HepG2 (cell line): Measurements from ENCODE around the gene ATAD1. TPM values are rescaled to one million over a fixed set of nuclear protein-coding genes. Genes with fewer than 3 reads are reported as not detected.

Experiments
- CAMTA2 ChIP-seq: sonication (generic); formaldehyde crosslinking; IDR thresholded peaks from 2 replicates; pipeline ENCODE4 v1.4.0; 2020; ENCODE audit warnings: mild to moderate bottlenecking, missing genetic modification reagents, borderline replicate concordance
- CEBPB ChIP-seq: IDR thresholded peaks from 2 replicates; pipeline ENCODE4 v1.6.1; 2011; ENCODE audit warnings: low read depth, low read length, improper control_type of control experiment, borderline replicate concordance
- CENPX ChIP-seq: sonication (generic); formaldehyde crosslinking; IDR thresholded peaks from 2 replicates; pipeline ENCODE4 v1.9.0; 2021; ENCODE audit warnings: mild to moderate bottlenecking, missing genetic modification reagents, moderate library complexity
- CHD4 ChIP-seq: fragments of 200-600 bp; sonication (generic); IDR thresholded peaks from 2 replicates; pipeline ENCODE4 v1.7.0; 2017; ENCODE audit warnings: mild to moderate bottlenecking, low read length, borderline replicate concordance
- FIP1L1 ChIP-seq: fragments of 200-400 bp; formaldehyde crosslinking; IDR thresholded peaks from 2 replicates; pipeline ENCODE4 v1.6.1; 2018; ENCODE audit warnings: low read depth, mild to moderate bottlenecking, low read length, moderate library complexity, borderline replicate concordance; ENCODE audit not compliant: insufficient read depth
- HINFP ChIP-seq: sonication (generic); formaldehyde crosslinking; IDR thresholded peaks from 2 replicates; pipeline ENCODE4 v1.4.0; 2020; ENCODE audit warnings: low read depth, mild to moderate bottlenecking, missing genetic modification reagents
- HNRNPK ChIP-seq: fragments of 200-400 bp; formaldehyde crosslinking; IDR thresholded peaks from 2 replicates; pipeline ENCODE4 v1.6.1; 2018; ENCODE audit warnings: low read length, low read depth, moderate library complexity, mild to moderate bottlenecking; ENCODE audit not compliant: poor library complexity, severe bottlenecking
- IRF9 ChIP-seq: sonication (generic); formaldehyde crosslinking; IDR thresholded peaks from 2 replicates; pipeline ENCODE4 v1.8.0; 2022; ENCODE audit warnings: missing genetic modification reagents, mild to moderate bottlenecking, borderline replicate concordance
- MEF2D ChIP-seq: sonication (generic); formaldehyde crosslinking; IDR thresholded peaks from 2 replicates; pipeline ENCODE4 v1.5.1; 2020; ENCODE audit warnings: mild to moderate bottlenecking, missing genetic modification reagents
- REPIN1 ChIP-seq: sonication (generic); formaldehyde crosslinking; IDR thresholded peaks from 2 replicates; pipeline ENCODE4 v1.8.0; 2022; ENCODE audit warnings: missing genetic modification reagents, low read depth, mild to moderate bottlenecking, borderline replicate concordance
- SMARCC2 ChIP-seq: fragments of 450-650 bp; IDR thresholded peaks from 2 replicates; pipeline ENCODE4 v1.6.1; 2017; ENCODE audit warnings: antibody characterized with exemption, mild to moderate bottlenecking
- SNRNP70 ChIP-seq: fragments of 200-400 bp; formaldehyde crosslinking; IDR thresholded peaks from 2 replicates; pipeline ENCODE4 v1.6.1; 2017; ENCODE audit warnings: mild to moderate bottlenecking, low read depth, low read length, moderate library complexity
- SP2 ChIP-seq: sonication (generic); formaldehyde crosslinking; IDR thresholded peaks from 2 replicates; pipeline ENCODE4 v1.5.1; 2020; ENCODE audit warnings: mild to moderate bottlenecking, missing genetic modification reagents
- SRSF4 ChIP-seq: fragments of 200-400 bp; formaldehyde crosslinking; IDR thresholded peaks from one replicate; pipeline ENCODE4 v1.6.1; 2018; ENCODE audit warnings: mild to moderate bottlenecking, low read depth, low read length, moderate library complexity; ENCODE audit not compliant: poor library complexity, severe bottlenecking
- TBX3 ChIP-seq: fragments of 450-650 bp; IDR thresholded peaks from 2 replicates; pipeline ENCODE4 v1.6.1; 2017; ENCODE audit warnings: antibody characterized with exemption, mild to moderate bottlenecking, inconsistent platforms, borderline replicate concordance
- ZBTB1 ChIP-seq: sonication (generic); formaldehyde crosslinking; IDR thresholded peaks from 2 replicates; pipeline ENCODE4 v1.4.0; 2020; ENCODE audit warnings: missing genetic modification reagents, borderline replicate concordance
- ZBTB39 ChIP-seq: sonication (generic); formaldehyde crosslinking; IDR thresholded peaks from 2 replicates; pipeline ENCODE4 v1.5.0; 2020; ENCODE audit warnings: missing genetic modification reagents
- ZMYM2 ChIP-seq: sonication (generic); formaldehyde crosslinking; IDR thresholded peaks from 2 replicates; pipeline ENCODE4 v1.8.0; 2022; ENCODE audit warnings: mild to moderate bottlenecking, missing genetic modification reagents
- ZNF24 ChIP-seq: fragments of 450-650 bp; IDR thresholded peaks from 2 replicates; pipeline ENCODE4 v1.6.1; 2017; ENCODE audit warnings: antibody characterized with exemption, mild to moderate bottlenecking
- ZNF468 ChIP-seq: sonication (generic); formaldehyde crosslinking; IDR thresholded peaks from 2 replicates; pipeline ENCODE4 v1.8.0; 2022; ENCODE audit warnings: mild to moderate bottlenecking, moderate library complexity, missing genetic modification reagents
- ZNF543 ChIP-seq: sonication (generic); formaldehyde crosslinking; IDR thresholded peaks from 2 replicates; pipeline ENCODE4 v1.4.0; 2020; ENCODE audit warnings: mild to moderate bottlenecking, missing genetic modification reagents
- ZNF547 ChIP-seq: sonication (generic); formaldehyde crosslinking; IDR thresholded peaks from 2 replicates; pipeline ENCODE4 v1.5.1; 2020; ENCODE audit warnings: mild to moderate bottlenecking, missing genetic modification reagents
- ZNF607 ChIP-seq: sonication (generic); formaldehyde crosslinking; IDR thresholded peaks from 2 replicates; pipeline ENCODE4 v1.5.1; 2020; ENCODE audit warnings: missing genetic modification reagents, mild to moderate bottlenecking, borderline replicate concordance
- polyA plus RNA-seq, 8 experiments: library from polyadenylated mRNA; depleted of rRNA in 3 of 8; stranded (reverse) in 7 of 8; unstranded in 1 of 8; fragments of >200 nt; fragmentation: Illumina TruSeq in 4 of 8; extraction: Trizol in 4 of 8; gene quantifications; 2 replicates each; pipeline versions ENCODE4 v1.2.1 to v1.2.3, GENCODE V29; 2011 to 2016; ENCODE audit warnings: low read depth in 4 of 8, missing spikeins in 1 of 8, mixed read lengths in 1 of 8; ENCODE audit not compliant: insufficient read depth in 1 of 8
- total RNA-seq, 5 experiments: library from RNA; depleted of rRNA; stranded (reverse); fragments of >200 nt; fragmentation: Illumina TruSeq; extraction: Trizol; gene quantifications; 2 replicates each; pipeline ENCODE4 v1.2.3, GENCODE V29; 2016; ENCODE audit warnings: low read depth in 1 of 5

ATAD1 gene
- total and polyA plus RNA-seq, 2 of the 13 experiments (the other 11 are each of a cell fraction or from before 2014, with no cell fraction given) = 14.9 to 28.2 TPM

GRCh38 chr10:87861953-87862678 is 44.1 kb upstream of the ATAD1 start (continued):
- TF ChIP-seq ZBTB39 (CRISPR knock-in tag) (no peak), CAMTA2 (CRISPR knock-in tag) (0 out of 2 replicates have a peak, but pooled peaks have one; percentile 86), CEBPB (peak; percentile 41; the same call in 1 of the 2 replicates), FIP1L1 (peak; percentile 67; the same call in 1 of the 2 replicates), ZNF468 (no peak), ZNF24 (peak; percentile 71; the same call in 1 of the 2 replicates), ZBTB1 (CRISPR knock-in tag) (0 out of 2 replicates have a peak, but pooled peaks have one; percentile 43), SMARCC2 (no peak), MEF2D (peak; percentile 80), CENPX (no peak), HNRNPK (no peak), HINFP (CRISPR knock-in tag) (peak; percentile 86), ZNF607 (CRISPR knock-in tag) (peak; percentile 70; the same call in 1 of the 2 replicates), SNRNP70 (no peak), SRSF4 (no peak), ZNF547 (peak; percentile 89), ZNF543 (CRISPR knock-in tag) (peak; percentile 88), CHD4 (no peak), REPIN1 (CRISPR knock-in tag) (peak; percentile 89; the same call in 1 of the 2 replicates), SP2 (CRISPR knock-in tag) (0 out of 2 replicates have a peak, but pooled peaks have one; percentile 10), TBX3 (0 out of 2 replicates have a peak, but pooled peaks have one; percentile 17), ZMYM2 (CRISPR knock-in tag) (no peak; the same call in 1 of the 2 replicates), IRF9 (peak; percentile 96)
